PFSK-1 (cell line): ENCODE results near the gene SMIM10L2A.

Experiments
- FOXP2 ChIP-seq: optimal IDR thresholded peaks from 2 replicates; pipeline ENCODE3; 2011; ENCODE audit warnings: borderline replicate concordance, control low read depth, inconsistent platforms; ENCODE audit not compliant: insufficient read depth; ENCODE audit errors: extremely low read length, extremely low read depth
- POLR2AphosphoS5 ChIP-seq: IDR thresholded peaks from 2 replicates; pipeline ENCODE4 v1.6.1; 2012; ENCODE audit warnings: low read depth, mild to moderate bottlenecking, control low read depth, low read length, moderate library complexity
- REST ChIP-seq, 2 experiments: IDR thresholded peaks; 2 replicates each; pipeline versions ENCODE4 v1.6.1 to v1.8.0; 2011 to 2012; ENCODE audit warnings: low read depth in 2 of 2, low read length in 2 of 2, control low read depth in 1 of 2, inconsistent platforms in 1 of 2, mild to moderate bottlenecking in 1 of 2, moderate library complexity in 1 of 2; ENCODE audit not compliant: insufficient read depth in 1 of 2
- TAF1 ChIP-seq: IDR thresholded peaks from 2 replicates; pipeline ENCODE4 v1.6.1; 2012; ENCODE audit warnings: low read length, control low read depth, borderline replicate concordance; ENCODE audit not compliant: insufficient read depth

GRCh38 chrX:135393051-135393450 lies 28.7 kb upstream of the SMIM10L2A start:
- TF ChIP-seq REST (IDR thresholded peaks at IDR 0.05; ENCODE audit: insufficient read depth in 1 of 2, low read depth in 2 of 2, low read length in 2 of 2) (no peak), POLR2AphosphoS5 (no peak), TAF1 (no peak), FOXP2 (no peak)
